ENCODE data around the gene INTS14. TPM values are rescaled to one million over a fixed set of nuclear protein-coding genes. Genes with fewer than 3 reads are reported as not detected.
A peak's percentile ranks its signal among the peaks of the same experiment; 100 is the strongest.

INTS14 gene
- total RNA-seq, 4 donors from 2014 or later: 15.9 to 48.2 (median 28.5) TPM

DNA sequence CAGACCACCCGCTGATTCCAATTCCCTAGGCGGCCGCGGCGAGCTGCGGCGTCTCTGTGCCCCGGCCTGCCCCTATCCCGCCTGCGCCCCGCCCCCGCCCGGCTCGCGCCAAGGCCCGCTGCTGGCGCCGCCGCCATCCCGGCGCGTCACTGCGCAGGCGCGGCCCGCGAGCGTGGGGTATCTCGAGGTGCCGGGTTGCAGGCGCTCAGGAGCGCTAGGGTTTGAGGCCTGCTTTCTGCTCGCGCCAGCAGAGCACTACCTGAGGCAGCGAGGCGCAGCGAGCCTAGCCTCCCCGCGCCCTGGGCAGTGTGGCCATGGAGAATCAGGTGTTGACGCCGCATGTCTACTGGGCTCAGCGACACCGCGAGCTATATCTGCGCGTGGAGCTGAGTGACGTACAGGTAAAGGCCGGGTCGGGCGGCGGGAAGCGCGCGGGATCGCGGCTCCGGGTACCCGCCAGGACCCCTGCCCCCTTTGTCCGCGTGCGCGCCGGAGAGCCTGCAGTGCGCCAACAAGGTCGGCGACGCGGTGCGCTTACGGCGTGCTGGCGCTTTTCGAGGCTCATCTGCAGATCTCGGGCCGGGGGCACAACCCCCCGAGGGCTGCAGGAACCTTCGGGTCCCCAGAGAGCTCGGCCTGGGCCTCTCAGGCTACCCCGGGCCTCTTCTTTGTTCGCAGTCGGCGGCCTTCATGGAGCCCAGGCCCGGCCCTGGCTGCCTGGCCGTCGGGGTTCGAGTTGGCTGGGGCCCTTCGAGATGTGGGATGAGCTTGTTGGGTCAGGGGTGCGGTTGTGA, 80.4 kb downstream of the INTS14 start, which contains the start of gene HACD3:
Gene HACD3, plus strand, starts transcription at position 146 of the 794 bp plus-strand sequence. Its CDS starts 169 bp downstream, at position 315.
- peak; percentile 81 to 86 for DNase-seq
- peak; percentile 31 to 60 for TF ChIP-seq POLR2A (IDR thresholded peaks at IDR 0.05)
- TF ChIP-seq, protein P1, sequence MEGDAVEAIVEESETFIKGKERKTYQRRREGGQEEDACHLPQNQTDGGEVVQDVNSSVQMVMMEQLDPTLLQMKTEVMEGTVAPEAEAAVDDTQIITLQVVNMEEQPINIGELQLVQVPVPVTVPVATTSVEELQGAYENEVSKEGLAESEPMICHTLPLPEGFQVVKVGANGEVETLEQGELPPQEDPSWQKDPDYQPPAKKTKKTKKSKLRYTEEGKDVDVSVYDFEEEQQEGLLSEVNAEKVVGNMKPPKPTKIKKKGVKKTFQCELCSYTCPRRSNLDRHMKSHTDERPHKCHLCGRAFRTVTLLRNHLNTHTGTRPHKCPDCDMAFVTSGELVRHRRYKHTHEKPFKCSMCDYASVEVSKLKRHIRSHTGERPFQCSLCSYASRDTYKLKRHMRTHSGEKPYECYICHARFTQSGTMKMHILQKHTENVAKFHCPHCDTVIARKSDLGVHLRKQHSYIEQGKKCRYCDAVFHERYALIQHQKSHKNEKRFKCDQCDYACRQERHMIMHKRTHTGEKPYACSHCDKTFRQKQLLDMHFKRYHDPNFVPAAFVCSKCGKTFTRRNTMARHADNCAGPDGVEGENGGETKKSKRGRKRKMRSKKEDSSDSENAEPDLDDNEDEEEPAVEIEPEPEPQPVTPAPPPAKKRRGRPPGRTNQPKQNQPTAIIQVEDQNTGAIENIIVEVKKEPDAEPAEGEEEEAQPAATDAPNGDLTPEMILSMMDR (IDR thresholded peaks at IDR 0.05): peak in 1 of 4 experiments; percentile 21
- Histone ChIP-seq H3K4me3 (peak within 1 kb of the TSS; percentile 69 to 73), H3K4me1 (no peaks in the 10 kb centered on the region), H3K27me3 (no peaks in the 10 kb centered on the region), H3K36me3 (no peaks in the 10 kb centered on the region), H3K9me3 (no peaks in the 10 kb centered on the region), H3K27ac (peak within 1 kb of the TSS; percentile 70)
- intact Hi-C loops (cut with DNase I; ENCODE audit: low total_unique reads): no loop called here

DNA sequence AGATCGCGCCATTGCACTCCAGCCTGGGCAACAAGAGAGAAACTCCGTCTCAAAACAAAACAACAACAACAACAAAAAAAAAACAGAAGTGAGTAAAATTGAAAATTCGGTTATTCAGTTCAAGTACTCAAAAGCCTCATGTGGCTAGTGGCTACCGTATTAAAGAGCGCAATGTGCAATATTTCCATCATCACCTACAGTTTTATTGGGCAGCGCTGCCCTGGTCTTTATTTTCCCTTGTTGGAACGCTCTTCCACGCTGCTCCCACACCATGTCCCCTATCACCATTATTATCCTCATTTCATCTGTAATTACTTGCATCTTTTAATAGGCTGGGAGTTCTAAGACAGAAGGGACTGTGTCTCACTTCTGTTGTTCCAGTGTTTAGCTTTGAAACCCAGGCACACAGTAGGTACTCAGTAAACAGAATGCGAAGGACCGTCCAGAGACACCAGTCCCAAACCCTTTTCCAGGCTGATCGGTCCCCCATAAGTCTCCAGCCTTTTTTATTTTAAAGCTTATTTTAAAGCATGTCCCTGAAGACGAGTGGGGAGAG, 81.1 kb downstream of the INTS14 start:
- Histone ChIP-seq H3K36me3 (no peaks in the 10 kb centered on the region), H3K4me3 (peak overlapping the region; percentile 69 to 73), H3K27ac (peak overlapping the region; percentile 70), H3K27me3 (no peaks in the 10 kb centered on the region), H3K9me3 (no peaks in the 10 kb centered on the region), H3K4me1 (no peaks in the 10 kb centered on the region)
- intact Hi-C loops (cut with DNase I; ENCODE audit: low total_unique reads): no loop called here
- TF ChIP-seq, protein P1 (IDR thresholded peaks at IDR 0.05): no peak
- TF ChIP-seq POLR2A (IDR thresholded peaks at IDR 0.05): no peak
- DNase-seq: no peak

Small RNA genes lying within 50 kb of the gene (small RNA-seq; reads per million reads assigned to genes)
- not detected for gene RNU6-19P

Other genes with a start within 250 kb of the INTS14 start
- gene IGDCC3, start 233.1 kb downstream of the INTS14 start, total RNA-seq: 1 to 10 TPM in 1 of 4 donors, under 1 TPM in 1, not detected in 2; 0.82 to 5.5 TPM
- 10 to 100 TPM in 1 of 4 donors, 1 to 10 TPM in 2, under 1 TPM in 1; 0.26 to 31.3 (median 4.4) TPM for gene IGDCC4, start 188.2 kb downstream of the INTS14 start, total RNA-seq
- gene DPP8, start 93.4 kb downstream of the INTS14 start, total RNA-seq: 10 to 100 TPM; 19.4 to 76.1 (median 36.8) TPM
- 100 to 1,000 TPM in 1 of 4 donors, 10 to 100 TPM in 3; 20.2 to 144 (median 34.6) TPM for gene HACD3, start 80.7 kb downstream of the INTS14 start, total RNA-seq
- 10 to 100 TPM in 2 of 4 donors, 1 to 10 TPM in 2; 2.0 to 12.3 (median 8.8) TPM for gene SLC24A1, start 10.8 kb upstream of the INTS14 start, total RNA-seq
- 10 to 100 TPM; 27.1 to 75.3 (median 52.8) TPM for gene DENND4A, start 181.2 kb upstream of the INTS14 start, total RNA-seq

All from uterus (tissue), 4 donors.